HG02610 (cell line): ENCODE results near the gene CD79B.

Experiments used
- ATAC-seq: cut with Tn5 transposase; IDR thresholded peaks from one replicate; pipeline ENCODE4 v1.9.1; 2021; ENCODE audit warnings: mild to moderate bottlenecking, moderate library complexity; ENCODE audit not compliant: unreplicated experiment

The CD79B gene

GRCh38 chr17:63954402-63955063 is 22.4 kb upstream of the CD79B start:
- no peak for ATAC-seq

DNA sequence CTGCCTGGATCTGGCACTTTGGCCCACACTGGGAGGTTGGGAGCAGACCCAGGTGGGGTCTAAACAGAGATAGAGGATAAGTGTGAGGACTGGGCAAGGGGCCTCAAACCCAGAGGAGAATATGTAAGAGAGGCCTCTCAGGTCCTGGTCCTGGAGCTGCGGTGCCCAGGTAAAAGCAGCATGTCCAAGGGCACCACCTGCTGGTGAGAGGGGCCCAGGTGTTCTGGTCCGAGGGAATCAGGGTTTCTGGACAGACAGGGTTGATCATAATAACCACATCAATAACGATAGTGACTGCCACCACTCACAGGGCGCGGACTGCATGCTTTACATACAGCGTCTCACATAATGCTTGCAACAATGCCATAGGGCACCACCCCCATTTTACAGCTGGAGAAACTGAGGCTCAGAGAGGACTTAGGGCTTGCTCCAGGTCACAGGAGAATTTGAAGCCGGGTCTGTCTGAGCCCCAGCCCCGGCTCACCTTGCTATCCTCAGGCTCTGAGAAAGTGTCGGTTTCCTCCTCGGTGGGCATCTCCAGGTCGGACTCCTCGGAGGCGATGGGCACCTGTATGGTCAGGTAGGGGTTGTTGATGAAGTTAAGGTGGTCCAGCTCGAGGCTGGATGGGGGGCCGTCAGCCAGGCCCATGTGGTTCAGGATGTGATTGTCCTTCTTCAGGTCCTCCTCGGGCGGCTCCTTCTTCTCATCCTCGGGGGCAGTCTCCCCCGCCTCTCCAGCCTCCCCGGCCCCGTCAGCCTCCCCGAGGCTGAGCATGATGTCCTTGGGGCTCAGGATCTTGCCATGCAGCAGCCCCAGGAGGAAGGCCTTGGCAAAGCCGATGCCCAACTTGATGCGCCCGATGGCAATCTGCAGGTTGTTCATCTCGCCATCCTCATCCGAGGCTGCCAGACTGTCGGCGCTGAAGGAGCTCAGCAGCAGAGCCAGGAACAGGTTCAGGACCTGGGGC is 19.1 kb upstream of the CD79B start:
- no peak for ATAC-seq

DNA sequence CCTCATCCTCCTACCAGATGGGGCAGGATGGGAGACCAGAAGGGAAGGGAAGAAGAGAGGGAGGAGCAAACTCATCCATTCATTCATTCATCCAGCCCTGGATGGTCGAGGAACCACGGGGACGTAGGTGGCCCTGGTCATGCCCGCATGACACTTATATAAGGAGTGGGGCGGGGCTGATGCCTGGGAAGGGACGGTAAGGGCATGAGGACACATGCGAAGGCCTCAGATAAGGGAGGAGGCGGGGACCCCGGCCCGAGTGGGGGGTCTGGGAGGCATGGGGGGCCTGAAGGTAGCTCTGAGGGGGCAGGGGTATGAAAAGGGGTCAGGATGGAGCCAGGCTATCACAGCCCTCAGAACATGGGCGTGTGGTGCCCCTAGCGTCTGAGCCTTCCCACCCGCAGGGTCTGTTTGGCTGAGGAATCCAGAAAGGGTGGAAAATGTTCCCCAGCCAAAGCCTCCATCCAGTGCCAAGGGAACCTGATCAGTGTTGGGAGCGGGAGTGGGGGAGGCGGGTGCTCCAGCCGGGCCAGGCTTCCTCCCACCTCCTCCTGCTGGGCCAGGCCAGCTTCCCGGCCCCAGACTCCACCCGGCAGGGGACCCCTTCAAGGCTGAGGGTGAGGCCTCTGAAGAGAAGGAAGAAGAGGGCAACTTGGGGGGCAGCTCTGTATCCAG is 17.6 kb upstream of the CD79B start:
- no peak for ATAC-seq

DNA sequence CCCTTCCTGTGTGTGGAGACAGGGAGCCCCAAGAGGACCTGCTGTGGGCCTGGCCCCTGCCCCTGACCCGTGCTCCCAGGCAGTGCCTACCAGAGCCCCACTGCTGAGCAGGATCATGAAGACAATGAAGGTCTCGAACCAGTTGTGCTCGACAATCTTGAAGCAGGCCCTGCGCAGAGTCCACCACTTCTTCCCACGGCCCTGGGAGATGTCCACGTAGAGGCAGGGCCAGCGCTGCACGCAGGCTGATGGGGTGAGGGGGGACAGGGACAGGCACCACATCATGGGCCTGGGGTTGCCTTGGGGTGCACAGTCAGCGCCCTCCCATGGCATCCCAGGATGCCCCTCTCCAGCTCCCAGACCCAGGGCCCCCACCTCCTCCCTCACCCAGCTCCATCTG is 16.4 kb upstream of the CD79B start:
- ATAC-seq = no peak

DNA sequence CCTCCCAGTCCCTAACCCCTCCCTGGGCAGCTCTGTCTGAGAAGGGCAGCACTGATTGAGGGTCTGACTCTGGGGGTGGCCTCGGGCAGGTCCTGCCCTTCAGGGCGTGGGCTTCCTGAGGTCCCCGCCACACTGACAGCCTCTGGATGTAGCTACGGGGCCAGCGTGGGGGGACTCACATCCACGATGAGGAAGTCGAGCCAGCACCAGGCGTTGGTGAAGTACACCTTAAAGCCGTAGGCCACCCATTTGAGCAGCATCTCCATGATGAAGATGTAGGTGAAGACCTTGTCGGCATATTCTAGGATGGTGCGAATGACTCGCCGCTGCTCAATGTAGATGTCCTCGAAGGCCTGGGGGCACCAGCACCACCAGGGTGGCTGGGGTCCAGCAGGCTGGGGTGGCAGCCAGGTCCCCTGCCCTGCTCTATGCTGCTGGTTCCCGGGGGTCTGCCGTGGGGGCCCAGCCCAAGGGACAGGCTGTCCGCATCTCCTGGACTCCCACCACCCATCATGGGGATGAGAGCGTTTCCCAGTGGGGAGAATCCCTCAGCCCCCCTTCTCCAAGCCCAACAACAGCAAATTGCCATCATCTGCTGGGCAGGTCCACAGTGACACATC is 15.7 kb upstream of the CD79B start:
- ATAC-seq = no peak

GRCh38 chr17:63946440-63947363 is 14.6 kb upstream of the CD79B start:
- ATAC-seq = peak; percentile 44

DNA sequence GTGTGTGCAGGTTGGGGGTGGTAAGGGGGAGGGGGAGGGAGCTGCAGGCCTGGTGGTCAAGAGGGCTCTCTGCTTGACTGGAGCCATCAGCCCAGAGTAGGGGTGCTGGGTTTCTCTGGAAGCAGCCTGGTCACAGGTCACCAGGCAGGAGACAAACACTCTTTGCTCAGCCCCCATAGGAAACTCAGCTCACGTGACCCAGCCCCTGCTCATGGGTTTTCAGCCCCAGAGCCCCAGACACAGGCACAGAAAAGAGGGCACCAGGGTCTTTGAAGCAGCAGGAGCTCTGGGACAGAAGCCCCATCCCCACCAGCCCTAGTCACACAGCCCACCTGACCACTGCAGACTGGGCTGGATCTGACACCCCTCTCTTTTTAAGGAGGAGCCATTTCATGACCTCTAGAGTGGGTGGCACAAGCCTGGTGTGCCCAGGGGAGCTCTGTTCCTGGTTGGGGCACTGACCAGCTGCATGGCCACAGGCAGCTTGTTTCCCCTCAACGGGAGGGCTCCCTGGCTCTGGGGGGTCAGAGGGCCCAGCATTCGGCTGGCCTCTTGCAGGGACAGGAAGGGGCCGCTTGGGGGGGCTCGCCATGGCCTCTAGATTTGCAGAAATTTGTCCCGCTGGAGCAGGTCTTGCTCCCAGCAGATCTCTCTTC is 13.8 kb upstream of the CD79B start:
- no peak for ATAC-seq

- ATAC-seq = no peak
These were observed 12.8 kb upstream of the CD79B start for GRCh38 chr17:63944736-63945499.

DNA sequence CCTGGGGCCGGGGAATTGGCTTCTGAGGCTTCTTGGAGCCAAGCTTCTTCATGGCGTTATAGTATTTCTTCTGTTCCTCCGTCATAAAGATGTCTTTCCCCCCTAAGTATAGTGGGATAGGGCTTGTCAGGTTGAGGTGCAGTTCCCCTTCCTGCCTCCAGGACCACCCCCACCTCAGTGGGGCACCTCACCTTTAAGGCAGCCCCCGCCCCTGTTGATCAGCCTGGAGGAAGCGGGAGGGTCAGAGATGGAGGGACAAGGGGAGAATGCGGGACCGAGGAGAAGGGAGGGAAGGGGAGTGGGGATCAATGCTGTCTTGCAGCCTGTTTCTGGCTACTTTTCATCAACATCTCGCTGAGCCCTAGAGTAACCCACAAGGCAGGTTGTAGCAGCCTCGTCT is 11.6 kb upstream of the CD79B start:
- ATAC-seq = no peak

DNA sequence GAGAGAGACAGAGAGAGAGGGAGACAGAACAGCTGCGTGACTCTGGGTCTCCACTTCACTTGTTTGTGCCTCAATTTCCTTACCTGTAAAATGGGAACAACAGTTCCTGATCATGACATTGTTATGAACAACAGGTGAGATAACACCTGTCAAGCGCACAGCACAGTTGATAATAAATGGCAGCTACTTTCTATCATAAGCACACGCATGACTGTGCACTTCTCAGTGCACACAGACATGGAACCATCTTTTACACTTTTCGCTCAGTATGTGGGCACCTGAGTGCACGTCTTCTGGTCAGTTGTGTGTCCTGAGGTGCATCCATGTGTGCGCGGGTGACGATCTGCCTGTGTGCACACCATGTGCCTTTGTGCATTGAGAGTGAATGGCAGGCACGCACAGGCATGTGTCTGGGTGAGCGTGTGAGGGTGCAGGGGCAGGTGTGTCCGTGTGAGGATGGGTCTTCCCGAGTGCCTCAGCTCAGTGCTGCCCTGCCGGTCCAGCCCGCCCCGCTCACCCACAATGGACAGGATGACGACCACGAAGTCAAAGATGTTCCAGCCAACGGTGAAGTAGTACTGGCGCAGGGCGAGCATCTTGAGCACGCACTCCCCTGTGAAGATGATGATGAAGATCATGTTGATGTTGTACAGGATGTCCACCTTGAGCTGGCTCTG is 10.3 kb upstream of the CD79B start:
- ATAC-seq = no peak

- no peak for ATAC-seq
These were observed 9.6 kb upstream of the CD79B start for GRCh38 chr17:63941751-63942150.

DNA sequence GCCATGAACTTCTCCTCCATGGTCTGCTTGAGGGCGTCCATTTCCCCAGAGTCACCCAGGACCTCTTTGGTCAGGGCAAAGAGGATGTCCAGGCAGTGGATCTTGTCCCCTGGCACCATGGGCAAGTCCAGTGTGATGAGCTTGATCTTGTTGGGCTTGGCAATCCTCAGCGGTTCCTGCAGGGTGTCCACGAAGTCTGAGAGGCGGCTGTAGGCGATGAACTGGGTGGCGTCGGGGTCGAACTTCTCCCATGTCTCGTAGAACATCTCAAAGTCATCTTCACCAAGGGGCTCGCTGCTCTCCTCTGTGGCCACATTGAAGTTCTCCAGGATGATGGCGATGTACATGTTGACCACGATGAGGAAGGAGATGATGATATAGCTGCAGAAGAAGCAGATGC is 9.0 kb upstream of the CD79B start:
- ATAC-seq = no peak

DNA sequence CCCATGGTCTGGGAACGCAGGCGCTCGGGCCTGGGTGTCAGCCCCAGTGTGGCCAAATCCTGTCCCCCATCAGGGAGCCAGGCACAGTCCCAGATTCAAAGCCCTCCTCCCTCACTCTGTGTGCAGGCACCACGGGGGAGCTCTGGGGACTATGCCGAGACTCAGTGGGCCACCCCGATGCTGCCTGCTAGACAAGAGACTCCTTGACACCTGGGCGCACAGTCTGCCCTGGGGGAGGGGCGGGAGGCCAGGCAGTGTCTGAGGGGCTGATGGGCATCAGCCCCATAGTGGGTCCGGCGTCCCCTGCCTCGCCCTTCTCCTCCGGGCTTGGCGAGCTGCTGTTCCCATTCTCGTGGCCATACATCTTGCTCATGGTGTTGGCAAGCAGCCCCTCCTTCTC is 8.5 kb upstream of the CD79B start:
- no peak for ATAC-seq

DNA sequence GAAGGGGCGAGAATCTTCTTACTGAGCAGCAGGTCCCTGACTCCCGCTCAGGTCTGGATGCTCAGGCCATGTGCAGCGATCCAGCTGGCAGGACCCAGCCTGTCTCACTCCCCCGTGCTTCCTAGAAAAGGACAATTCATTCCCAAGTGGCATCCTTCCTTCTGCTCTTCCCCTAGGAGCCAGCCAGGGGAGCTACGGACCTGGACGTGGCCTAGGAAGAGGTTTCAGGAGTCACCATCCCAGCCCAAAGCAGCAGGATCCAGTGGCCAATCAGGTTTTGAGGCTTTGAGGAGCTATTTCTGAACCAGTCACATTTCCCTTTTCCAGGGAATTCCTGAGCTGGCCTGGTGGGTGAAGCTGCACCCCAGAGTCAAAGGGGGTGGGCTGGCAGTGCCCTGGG is 7.8 kb upstream of the CD79B start:
- ATAC-seq = no peak

DNA sequence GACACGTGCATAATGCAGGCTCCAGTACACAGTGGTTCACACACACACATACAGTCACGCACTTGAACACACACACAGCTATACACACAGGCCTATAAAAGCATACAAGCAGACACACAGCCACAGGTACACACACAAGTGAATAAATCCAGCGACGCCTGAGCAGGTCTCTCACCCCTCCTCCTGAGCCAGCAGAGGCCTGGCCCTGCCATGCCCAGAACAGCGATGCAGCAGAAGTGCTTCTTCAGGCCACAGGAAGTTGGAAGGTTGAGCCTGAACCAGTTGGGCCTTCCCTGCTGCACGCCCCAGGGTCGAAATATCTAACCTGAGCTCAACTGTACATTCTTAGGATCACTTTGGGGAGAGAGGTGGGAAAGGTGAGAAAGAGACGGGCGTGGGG is 7.3 kb upstream of the CD79B start:
- no peak for ATAC-seq

DNA sequence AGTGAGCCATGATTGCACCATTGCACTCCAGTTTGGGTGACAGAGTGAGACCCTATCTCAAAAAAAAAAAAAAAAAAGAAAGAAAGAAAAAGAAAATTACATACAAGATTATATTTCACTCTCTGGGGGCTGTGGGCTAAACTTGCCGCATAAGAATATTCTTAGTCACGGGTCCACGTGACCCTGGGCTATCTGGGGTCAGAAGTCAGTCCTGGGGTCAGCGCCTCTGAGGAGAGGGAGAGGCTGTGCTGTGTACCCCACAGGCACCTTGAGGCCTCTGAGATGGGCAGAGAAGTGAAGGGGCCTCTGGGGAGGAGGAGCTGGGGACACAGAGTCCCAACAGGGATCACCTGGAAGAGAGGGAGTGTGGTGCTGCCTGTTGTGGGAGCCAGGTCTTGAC is 5.8 kb upstream of the CD79B start:
- no peak for ATAC-seq

DNA sequence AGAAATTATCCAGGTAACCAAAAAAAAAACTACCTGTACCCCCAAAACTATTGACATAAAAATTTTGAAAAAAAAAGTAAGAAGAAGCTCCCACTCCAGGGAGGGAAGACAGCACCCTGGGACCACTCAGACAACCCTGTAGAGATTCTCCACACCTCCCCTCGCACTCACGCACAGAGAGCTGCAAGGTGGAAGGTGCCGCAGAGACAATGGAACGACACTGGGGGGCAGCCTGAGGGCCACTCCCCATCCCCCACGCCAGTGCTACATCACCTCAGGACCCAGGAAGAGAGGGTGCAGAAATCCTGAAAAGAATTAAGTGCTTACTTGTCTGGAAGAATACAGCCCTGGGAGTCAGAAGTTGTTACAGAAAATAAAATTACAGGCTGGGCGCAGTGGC is 5.2 kb upstream of the CD79B start:
- no peak for ATAC-seq
